ENCODE results near the gene PIGN.

DNA sequence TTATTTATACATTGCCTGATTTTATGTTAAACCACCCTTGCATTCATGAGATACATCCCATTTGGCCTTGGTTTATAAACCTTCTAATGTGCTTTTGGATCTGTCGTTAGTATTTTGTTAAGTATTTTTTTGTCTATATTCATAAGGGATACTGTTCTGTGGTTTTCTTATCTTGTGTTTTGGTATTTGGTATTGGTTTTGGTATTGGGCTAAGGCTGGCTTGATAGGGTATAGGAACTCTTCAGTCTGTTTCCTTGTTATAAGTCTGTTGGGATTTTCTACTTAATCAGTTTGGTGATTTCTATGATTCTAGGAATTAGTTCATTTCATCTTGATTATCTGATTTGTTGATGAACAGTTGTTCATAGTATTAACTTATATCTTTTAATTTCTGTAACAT is 49.4 kb upstream of the PIGN start:
- TF ChIP-seq POLR2A (IDR thresholded peaks at IDR 0.05; ENCODE audit: low read depth, low read length) = no peak
- no peak for TF ChIP-seq POLR2AphosphoS5 (IDR thresholded peaks at IDR 0.05; ENCODE audit: low read depth, low read length)
- no peak for TF ChIP-seq TAF1 (IDR thresholded peaks at IDR 0.05; ENCODE audit: low read depth, low read length)
- TF ChIP-seq SPI1 (IDR thresholded peaks at IDR 0.05; ENCODE audit: low read depth, low read length) = no peak
- no peak for TF ChIP-seq PAX5 (IDR thresholded peaks at IDR 0.05; ENCODE audit: insufficient read depth, low read length, severe bottlenecking)
